ENCODE measurements around the gene FIGN.

- TF ChIP-seq CTCF (conservative IDR thresholded peaks at IDR 0.05; ENCODE audit: low read depth, low read length) (no peak; the same call in 1 of the 2 replicates), RAD21 (IDR thresholded peaks at IDR 0.05; ENCODE audit: low read length) (no peak), POLR2A (IDR thresholded peaks at IDR 0.05; ENCODE audit: low read depth, low read length) (no peak), MAFK (IDR thresholded peaks at IDR 0.05; ENCODE audit: low read depth, low read length) (no peak), RFX5 (IDR thresholded peaks at IDR 0.05; ENCODE audit: low read depth, low read length) (no peak), FOS (IDR thresholded peaks at IDR 0.05; ENCODE audit: low read depth, low read length) (no peak), SMC3 (IDR thresholded peaks at IDR 0.05; ENCODE audit: low read depth, low read length) (no peak), RCOR1 (IDR thresholded peaks at IDR 0.05; ENCODE audit: insufficient replicate concordance, low read length) (no peak)
Observed at GRCh38 chr2:163644238-163644637, 91.6 kb downstream of the FIGN start.

Measured in IMR-90 (cell line).